K562 (cell line): ENCODE measurements around the gene PLP2. TPM values are rescaled to one million over a fixed set of nuclear protein-coding genes. Genes with fewer than 3 reads are reported as not detected.
A peak's percentile ranks its signal among the peaks of the same experiment; 100 is the strongest.

Experiments used
- DDX20 ChIP-seq: fragments of 450-650 bp; IDR thresholded peaks from 2 replicates; pipeline ENCODE4 v1.6.1; 2016; ENCODE audit warnings: missing genetic modification characterization, low read depth, mild to moderate bottlenecking, missing compliant biosample characterization, moderate library complexity
- ELF2 ChIP-seq: fragments of 250-450 bp; sonication (Bioruptor Pico); IDR thresholded peaks from 2 replicates; pipeline ENCODE4 v1.5.0; 2021; ENCODE audit warnings: mild to moderate bottlenecking
- GATAD2A ChIP-seq: fragments of 450-650 bp; IDR thresholded peaks from 2 replicates; pipeline ENCODE4 v1.6.1; 2017
- L3MBTL2 ChIP-seq: fragments of 450-650 bp; IDR thresholded peaks from 2 replicates; pipeline ENCODE4 v1.6.1; 2016; ENCODE audit warnings: mild to moderate bottlenecking, moderate library complexity
- MAZ ChIP-seq, 2 experiments: fragments of 450-650 bp in 1 of 2; sonication (generic) in 1 of 2; formaldehyde crosslinking; IDR thresholded peaks in 1 of 2; conservative IDR thresholded peaks in 1 of 2; 2 replicates each; pipeline versions ENCODE4 v1.4.0 to v1.5.0; 2020; ENCODE audit warnings: mild to moderate bottlenecking in 1 of 2, missing genetic modification reagents in 1 of 2
- MCM2 ChIP-seq: fragments of 450-650 bp; IDR thresholded peaks from 2 replicates; pipeline ENCODE4 v1.6.1; 2017; ENCODE audit warnings: low read depth, mild to moderate bottlenecking
- PHF8 ChIP-seq: fragments of 200-600 bp; sonication (generic); IDR thresholded peaks from 2 replicates; pipeline ENCODE4 v1.6.1; 2012; ENCODE audit warnings: mixed run types, mild to moderate bottlenecking, inconsistent platforms, low read length, moderate library complexity, borderline replicate concordance
- PML ChIP-seq: IDR thresholded peaks from 2 replicates; pipeline ENCODE4 v1.6.1; 2012; ENCODE audit warnings: low read length, inconsistent platforms
- RBM25 ChIP-seq: fragments of 200-400 bp; formaldehyde crosslinking; IDR thresholded peaks from 2 replicates; pipeline ENCODE4 v1.6.1; 2018; ENCODE audit warnings: low read length, low read depth, moderate library complexity; ENCODE audit not compliant: severe bottlenecking
- SMARCA5 ChIP-seq: fragments of 450-650 bp; IDR thresholded peaks from 2 replicates; pipeline ENCODE4 v1.6.1; 2016
- SNRNP70 ChIP-seq: fragments of 200-400 bp; formaldehyde crosslinking; optimal IDR thresholded peaks from 2 replicates; pipeline ENCODE3; 2017; ENCODE audit warnings: low read depth, low read length
- TCF3 ChIP-seq: sonication (generic); formaldehyde crosslinking; IDR thresholded peaks from 2 replicates; pipeline ENCODE4 v1.4.0; 2020; ENCODE audit warnings: mild to moderate bottlenecking, missing genetic modification reagents
- XRCC5 ChIP-seq: fragments of 200-400 bp; formaldehyde crosslinking; IDR thresholded peaks from 2 replicates; pipeline ENCODE4 v1.6.1; 2017; ENCODE audit warnings: low read depth, mild to moderate bottlenecking, low read length
- ZBED1 ChIP-seq: IDR thresholded peaks from 2 replicates; pipeline ENCODE4 v1.6.1; 2014
- ZBTB1 ChIP-seq: sonication (generic); formaldehyde crosslinking; IDR thresholded peaks from 2 replicates; pipeline ENCODE4 v1.8.1; 2023; ENCODE audit warnings: missing genetic modification reagents, low read depth, mild to moderate bottlenecking, borderline replicate concordance
- ZKSCAN1 ChIP-seq: fragments of 150-350 bp; IDR thresholded peaks from 2 replicates; pipeline ENCODE4 v1.6.1; 2016; ENCODE audit warnings: low read depth, low read length
- ZNF165 ChIP-seq: fragments of 250-450 bp; sonication (Bioruptor Pico); IDR thresholded peaks from 2 replicates; pipeline ENCODE4 v1.4.0; 2020; ENCODE audit warnings: borderline replicate concordance
- ZNF217 ChIP-seq: sonication (generic); formaldehyde crosslinking; IDR thresholded peaks from 2 replicates; pipeline ENCODE4 v1.8.0; 2022; ENCODE audit warnings: mild to moderate bottlenecking, missing genetic modification reagents
- ZNF282 ChIP-seq: sonication (generic); formaldehyde crosslinking; IDR thresholded peaks from 2 replicates; pipeline ENCODE4 v1.8.1; 2023; ENCODE audit warnings: missing genetic modification reagents
- ZNF57 ChIP-seq: fragments of 450-650 bp; formaldehyde crosslinking; IDR thresholded peaks from 2 replicates; pipeline ENCODE4 v1.4.0; 2020; ENCODE audit warnings: mild to moderate bottlenecking, moderate library complexity
- polyA plus RNA-seq, 8 experiments: library from polyadenylated mRNA; depleted of rRNA in 4 of 8; stranded (reverse) in 5 of 8; unstranded in 3 of 8; fragments of >200 nt; fragmentation: Nextera tagmentation in 2 of 8; fragmentation: Illumina TruSeq in 1 of 8; extraction: Ambion mirVana in 2 of 8; extraction: Trizol in 1 of 8; gene quantifications; 2 replicates each; pipeline versions ENCODE4 v1.2.1 to v1.2.3, GENCODE V29; 2011 to 2014; ENCODE audit warnings: inconsistent platforms in 1 of 8, missing spikeins in 1 of 8
- total RNA-seq, 7 experiments: library from RNA; depleted of rRNA in 6 of 7; stranded (reverse); fragments of >200 nt in 6 of 7; fragmentation: Illumina TruSeq in 2 of 7; extraction: Trizol in 2 of 7; gene quantifications; 2 replicates each; pipeline versions ENCODE4 v1.2.1 to v1.2.3, GENCODE V29; 2011 to 2021; ENCODE audit warnings: low replicate concordance in 1 of 7
- TF ChIP-seq, protein P1 (sequence below): fragments of 250-450 bp; sonication (Bioruptor Pico); IDR thresholded peaks from 2 replicates; pipeline ENCODE4 v1.4.0; 2020
- TF ChIP-seq, protein P2 (sequence below): sonication (generic); formaldehyde crosslinking; IDR thresholded peaks from 2 replicates; pipeline ENCODE4 v1.8.1; 2023; ENCODE audit warnings: mild to moderate bottlenecking, missing genetic modification reagents

Gene PLP2
- total and polyA plus RNA-seq, 9 of the 15 experiments (the other 6 are each of a cell fraction or from before 2014, with no cell fraction given): 34.7 to 236 (median 112) TPM

DNA sequence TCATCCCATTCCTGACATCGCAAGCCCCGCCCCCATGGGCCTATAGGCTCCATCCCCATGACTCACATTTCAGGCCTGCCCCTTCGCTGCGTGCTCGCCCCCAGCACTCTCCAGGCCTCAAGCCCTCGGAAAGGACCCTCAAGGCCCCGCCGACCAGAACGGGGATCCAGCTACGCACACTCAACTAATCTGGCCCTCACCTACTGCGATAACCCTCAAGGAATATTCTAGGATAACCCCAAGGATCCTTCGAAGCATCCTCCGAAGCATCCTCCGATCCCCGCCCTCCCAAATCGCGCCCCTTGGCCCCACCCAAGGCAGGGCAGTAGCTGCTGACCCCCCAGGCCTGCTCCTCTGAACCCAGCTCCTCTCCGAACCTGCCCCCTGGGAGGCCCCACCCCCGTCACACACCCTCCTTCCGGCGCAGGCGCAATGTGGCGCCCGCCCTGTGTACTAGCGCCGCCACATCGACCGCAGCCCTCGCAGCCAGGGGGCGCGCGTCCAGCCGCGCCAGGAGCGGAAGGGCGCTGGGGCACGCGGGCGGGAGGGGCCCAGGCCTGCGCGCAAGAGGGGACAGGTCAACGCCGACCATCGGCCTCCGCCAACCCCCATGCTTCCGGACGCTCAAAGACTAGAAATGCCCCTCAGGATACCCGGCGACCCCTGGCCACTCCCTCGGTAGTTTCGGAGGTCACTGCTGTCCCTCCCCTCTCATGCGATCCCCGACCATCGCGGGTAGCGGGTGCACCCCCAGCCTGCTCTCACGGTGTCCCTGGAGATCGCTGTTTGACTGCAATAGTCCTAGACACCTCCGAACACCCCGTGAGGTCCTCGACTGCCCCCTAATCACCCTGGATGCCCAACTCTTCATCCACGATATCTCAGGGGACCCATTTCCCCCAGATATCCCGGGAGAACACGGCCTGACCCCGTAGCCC lies 15.5 kb upstream of the PLP2 start (continued):
- TF ChIP-seq ZKSCAN1: peak; percentile 68
- TF ChIP-seq L3MBTL2: peak; percentile 95
- TF ChIP-seq RBM25: no peak
- TF ChIP-seq ZNF57 (CRISPR knock-in tag): no peak
- 0 out of 2 replicates have a peak, but pooled peaks have one; percentile 21 for TF ChIP-seq ZNF217 (CRISPR knock-in tag)
- TF ChIP-seq SMARCA5: peak; percentile 79; the same call in 1 of the 2 replicates
- TF ChIP-seq SNRNP70: no peak
- TF ChIP-seq, protein P1, sequence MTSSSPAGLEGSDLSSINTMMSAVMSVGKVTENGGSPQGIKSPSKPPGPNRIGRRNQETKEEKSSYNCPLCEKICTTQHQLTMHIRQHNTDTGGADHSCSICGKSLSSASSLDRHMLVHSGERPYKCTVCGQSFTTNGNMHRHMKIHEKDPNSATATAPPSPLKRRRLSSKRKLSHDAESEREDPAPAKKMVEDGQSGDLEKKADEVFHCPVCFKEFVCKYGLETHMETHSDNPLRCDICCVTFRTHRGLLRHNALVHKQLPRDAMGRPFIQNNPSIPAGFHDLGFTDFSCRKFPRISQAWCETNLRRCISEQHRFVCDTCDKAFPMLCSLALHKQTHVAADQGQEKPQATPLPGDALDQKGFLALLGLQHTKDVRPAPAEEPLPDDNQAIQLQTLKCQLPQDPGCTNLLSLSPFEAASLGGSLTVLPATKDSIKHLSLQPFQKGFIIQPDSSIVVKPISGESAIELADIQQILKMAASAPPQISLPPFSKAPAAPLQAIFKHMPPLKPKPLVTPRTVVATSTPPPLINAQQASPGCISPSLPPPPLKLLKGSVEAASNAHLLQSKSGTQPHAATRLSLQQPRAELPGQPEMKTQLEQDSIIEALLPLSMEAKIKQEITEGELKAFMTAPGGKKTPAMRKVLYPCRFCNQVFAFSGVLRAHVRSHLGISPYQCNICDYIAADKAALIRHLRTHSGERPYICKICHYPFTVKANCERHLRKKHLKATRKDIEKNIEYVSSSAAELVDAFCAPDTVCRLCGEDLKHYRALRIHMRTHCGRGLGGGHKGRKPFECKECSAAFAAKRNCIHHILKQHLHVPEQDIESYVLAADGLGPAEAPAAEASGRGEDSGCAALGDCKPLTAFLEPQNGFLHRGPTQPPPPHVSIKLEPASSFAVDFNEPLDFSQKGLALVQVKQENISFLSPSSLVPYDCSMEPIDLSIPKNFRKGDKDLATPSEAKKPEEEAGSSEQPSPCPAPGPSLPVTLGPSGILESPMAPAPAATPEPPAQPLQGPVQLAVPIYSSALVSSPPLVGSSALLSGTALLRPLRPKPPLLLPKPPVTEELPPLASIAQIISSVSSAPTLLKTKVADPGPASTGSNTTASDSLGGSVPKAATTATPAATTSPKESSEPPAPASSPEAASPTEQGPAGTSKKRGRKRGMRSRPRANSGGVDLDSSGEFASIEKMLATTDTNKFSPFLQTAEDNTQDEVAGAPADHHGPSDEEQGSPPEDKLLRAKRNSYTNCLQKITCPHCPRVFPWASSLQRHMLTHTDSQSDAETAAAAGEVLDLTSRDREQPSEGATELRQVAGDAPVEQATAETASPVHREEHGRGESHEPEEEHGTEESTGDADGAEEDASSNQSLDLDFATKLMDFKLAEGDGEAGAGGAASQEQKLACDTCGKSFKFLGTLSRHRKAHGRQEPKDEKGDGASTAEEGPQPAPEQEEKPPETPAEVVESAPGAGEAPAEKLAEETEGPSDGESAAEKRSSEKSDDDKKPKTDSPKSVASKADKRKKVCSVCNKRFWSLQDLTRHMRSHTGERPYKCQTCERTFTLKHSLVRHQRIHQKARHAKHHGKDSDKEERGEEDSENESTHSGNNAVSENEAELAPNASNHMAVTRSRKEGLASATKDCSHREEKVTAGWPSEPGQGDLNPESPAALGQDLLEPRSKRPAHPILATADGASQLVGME (CRISPR knock-in tag): no peak
- TF ChIP-seq MCM2: no peak
- 0 out of 2 replicates have a peak, but pooled peaks have one; percentile 18 for TF ChIP-seq PML
- no peak for TF ChIP-seq DDX20 (tag)
- no peak for TF ChIP-seq ZBED1
- no peak for TF ChIP-seq ZNF165 (CRISPR knock-in tag)
- peak; percentile 62; the same call in 1 of the 2 replicates for TF ChIP-seq GATAD2A
- no peak; the same call in 1 of the 2 replicates for TF ChIP-seq ZBTB1
- TF ChIP-seq MAZ (CRISPR knock-in tag; conservative IDR thresholded peaks at IDR 0.05 in 1 of 2, IDR thresholded peaks at IDR 0.05 in 1 of 2): peak; percentile 92 to 96
- TF ChIP-seq PHF8: peak; percentile 50; the same call in 1 of the 2 replicates
- TF ChIP-seq XRCC5: 0 out of 2 replicates have a peak, but pooled peaks have one; percentile 56
- no peak for TF ChIP-seq ELF2 (CRISPR knock-in tag)
- TF ChIP-seq, protein P2, sequence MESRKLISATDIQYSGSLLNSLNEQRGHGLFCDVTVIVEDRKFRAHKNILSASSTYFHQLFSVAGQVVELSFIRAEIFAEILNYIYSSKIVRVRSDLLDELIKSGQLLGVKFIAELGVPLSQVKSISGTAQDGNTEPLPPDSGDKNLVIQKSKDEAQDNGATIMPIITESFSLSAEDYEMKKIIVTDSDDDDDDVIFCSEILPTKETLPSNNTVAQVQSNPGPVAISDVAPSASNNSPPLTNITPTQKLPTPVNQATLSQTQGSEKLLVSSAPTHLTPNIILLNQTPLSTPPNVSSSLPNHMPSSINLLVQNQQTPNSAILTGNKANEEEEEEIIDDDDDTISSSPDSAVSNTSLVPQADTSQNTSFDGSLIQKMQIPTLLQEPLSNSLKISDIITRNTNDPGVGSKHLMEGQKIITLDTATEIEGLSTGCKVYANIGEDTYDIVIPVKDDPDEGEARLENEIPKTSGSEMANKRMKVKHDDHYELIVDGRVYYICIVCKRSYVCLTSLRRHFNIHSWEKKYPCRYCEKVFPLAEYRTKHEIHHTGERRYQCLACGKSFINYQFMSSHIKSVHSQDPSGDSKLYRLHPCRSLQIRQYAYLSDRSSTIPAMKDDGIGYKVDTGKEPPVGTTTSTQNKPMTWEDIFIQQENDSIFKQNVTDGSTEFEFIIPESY (CRISPR knock-in tag): peak; percentile 96
- TF ChIP-seq ZNF282 (CRISPR knock-in tag): no peak; the same call in 1 of the 2 replicates
- 0 out of 2 replicates have a peak, but pooled peaks have one; percentile 8 for TF ChIP-seq TCF3 (CRISPR knock-in tag)
